D721Med (cell line): ENCODE measurements around the gene ADAP1.
A peak's percentile ranks its signal among the peaks of the same experiment; 100 is the strongest.

ENCODE experiments used
- DNase-seq: peaks from one replicate; pipeline ENCODE4 v3.0.0; 2011; ENCODE audit warnings: low spot score; ENCODE audit not compliant: insufficient read length
- FAIRE-seq: peaks from 2 replicates; lab custom pipeline; 2011; peaks lifted over from hg19 to GRCh38; lab: Jason Lieb, UNC
- TF ChIP-seq, protein P1 (sequence below): IDR thresholded peaks from 2 replicates; pipeline ENCODE4 v1.5.1; 2012; ENCODE audit warnings: mild to moderate bottlenecking, control low read depth; ENCODE audit not compliant: insufficient read depth; ENCODE audit errors: missing control alignments

ADAP1 gene

GRCh38 chr7:996079-996872 lies 41.8 kb upstream of the ADAP1 start:
- TF ChIP-seq, protein P1, sequence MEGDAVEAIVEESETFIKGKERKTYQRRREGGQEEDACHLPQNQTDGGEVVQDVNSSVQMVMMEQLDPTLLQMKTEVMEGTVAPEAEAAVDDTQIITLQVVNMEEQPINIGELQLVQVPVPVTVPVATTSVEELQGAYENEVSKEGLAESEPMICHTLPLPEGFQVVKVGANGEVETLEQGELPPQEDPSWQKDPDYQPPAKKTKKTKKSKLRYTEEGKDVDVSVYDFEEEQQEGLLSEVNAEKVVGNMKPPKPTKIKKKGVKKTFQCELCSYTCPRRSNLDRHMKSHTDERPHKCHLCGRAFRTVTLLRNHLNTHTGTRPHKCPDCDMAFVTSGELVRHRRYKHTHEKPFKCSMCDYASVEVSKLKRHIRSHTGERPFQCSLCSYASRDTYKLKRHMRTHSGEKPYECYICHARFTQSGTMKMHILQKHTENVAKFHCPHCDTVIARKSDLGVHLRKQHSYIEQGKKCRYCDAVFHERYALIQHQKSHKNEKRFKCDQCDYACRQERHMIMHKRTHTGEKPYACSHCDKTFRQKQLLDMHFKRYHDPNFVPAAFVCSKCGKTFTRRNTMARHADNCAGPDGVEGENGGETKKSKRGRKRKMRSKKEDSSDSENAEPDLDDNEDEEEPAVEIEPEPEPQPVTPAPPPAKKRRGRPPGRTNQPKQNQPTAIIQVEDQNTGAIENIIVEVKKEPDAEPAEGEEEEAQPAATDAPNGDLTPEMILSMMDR = no peak
- DNase-seq (no peak), FAIRE-seq (no peak)

DNA sequence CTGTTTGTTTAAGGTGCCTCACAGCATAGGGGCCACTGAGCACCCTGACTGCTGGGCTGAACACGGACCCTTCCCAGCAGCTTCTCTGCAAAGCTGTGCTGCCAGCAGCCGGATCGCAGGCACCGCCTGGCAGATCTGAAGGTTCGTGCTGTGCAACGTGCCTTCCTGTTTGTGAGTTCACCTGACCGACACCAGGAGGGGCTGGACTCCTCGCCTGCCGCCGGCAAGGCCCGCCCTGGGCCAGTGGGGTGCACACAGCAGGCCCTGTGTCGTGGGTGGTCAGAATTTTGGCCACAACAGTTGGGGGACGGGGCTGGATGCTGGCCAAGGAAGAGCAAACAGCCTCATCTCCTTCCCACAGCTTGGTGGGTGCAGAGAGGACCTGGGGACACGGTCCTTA lies 41.1 kb upstream of the ADAP1 start:
- TF ChIP-seq, protein P1 = no peak
- no peak for DNase-seq
- FAIRE-seq = no peak

GRCh38 chr7:994592-995308 lies 40.3 kb upstream of the ADAP1 start:
- FAIRE-seq = no peak
- DNase-seq = no peak

GRCh38 chr7:992709-993607 lies 38.5 kb upstream of the ADAP1 start:
- no peak for FAIRE-seq

More at GRCh38 chr7:994592-995308, 40.3 kb upstream of the ADAP1 start:
- TF ChIP-seq, protein P1 = no peak

GRCh38 chr7:991729-992656 lies 37.5 kb upstream of the ADAP1 start:
- TF ChIP-seq, protein P1 = no peak
- DNase-seq (no peak), FAIRE-seq (no peak)

More at GRCh38 chr7:992709-993607, 38.5 kb upstream of the ADAP1 start:
- TF ChIP-seq, protein P1 = peak; percentile 99
- DNase-seq = peak; percentile 72
